Measurements from ENCODE around the gene LIPE.

Gene LIPE

DNA sequence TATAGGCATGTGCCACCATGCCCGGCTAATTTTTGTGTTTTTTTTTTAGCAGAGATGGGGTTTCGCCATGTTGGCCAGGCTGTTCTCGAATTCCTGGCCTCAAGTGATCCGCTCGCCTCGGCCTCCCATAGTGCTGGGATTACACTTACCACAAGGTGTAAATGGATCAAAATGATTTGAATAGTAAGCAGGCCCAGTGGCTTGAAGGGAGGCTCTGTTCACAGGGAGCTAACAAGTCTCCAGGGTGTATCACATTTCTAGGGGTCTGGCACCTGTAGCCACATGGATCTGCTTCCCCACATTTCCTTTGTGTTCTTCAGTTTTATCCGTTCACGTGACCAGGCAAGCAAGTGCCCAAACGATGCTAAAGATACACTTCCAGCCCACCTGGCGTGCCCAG, 23.6 kb downstream of the LIPE start:
- Histone ChIP-seq H4K20me1 (ENCODE audit: control insufficient read depth, insufficient read depth, low read depth, low read length) (no peaks in the 10 kb centered on the region; the same call in 1 of the 2 replicates), H3K27ac (ENCODE audit: low read depth, low read length) (no peak overlapping the region), H3K9me2 (replicated peaks; ENCODE audit: control insufficient read depth, low read length) (no peaks in the 10 kb centered on the region), H3K27me3 (ENCODE audit: control insufficient read depth, low read length) (no peaks in the 10 kb centered on the region), H3K9me3 (ENCODE audit: control insufficient read depth, insufficient read depth, low read length) (no peaks in the 10 kb centered on the region), H3K4me1 (ENCODE audit: control insufficient read depth, low read length) (peaks cover 15% of the 10 kb centered on the region), H3F3A (ENCODE audit: control insufficient read depth, insufficient read depth) (peaks cover 2% of the 10 kb centered on the region; the same call in 1 of the 2 replicates), H3K4me3 (ENCODE audit: low read length) (no peak overlapping the region), H3K36me3 (ENCODE audit: control insufficient read depth, low read length) (peaks cover 43% of the 10 kb centered on the region), H3K4me2 (ENCODE audit: low read length) (no peak overlapping the region), H3K79me2 (ENCODE audit: control insufficient read depth, low read length) (0 out of 2 replicates have a peak, but pooled peaks cover 2% of the 10 kb centered on the region)
- no peak for TF ChIP-seq EZH2phosphoT487 (IDR thresholded peaks at IDR 0.05; ENCODE audit: borderline replicate concordance, low read length)
- TF ChIP-seq, protein P1, sequence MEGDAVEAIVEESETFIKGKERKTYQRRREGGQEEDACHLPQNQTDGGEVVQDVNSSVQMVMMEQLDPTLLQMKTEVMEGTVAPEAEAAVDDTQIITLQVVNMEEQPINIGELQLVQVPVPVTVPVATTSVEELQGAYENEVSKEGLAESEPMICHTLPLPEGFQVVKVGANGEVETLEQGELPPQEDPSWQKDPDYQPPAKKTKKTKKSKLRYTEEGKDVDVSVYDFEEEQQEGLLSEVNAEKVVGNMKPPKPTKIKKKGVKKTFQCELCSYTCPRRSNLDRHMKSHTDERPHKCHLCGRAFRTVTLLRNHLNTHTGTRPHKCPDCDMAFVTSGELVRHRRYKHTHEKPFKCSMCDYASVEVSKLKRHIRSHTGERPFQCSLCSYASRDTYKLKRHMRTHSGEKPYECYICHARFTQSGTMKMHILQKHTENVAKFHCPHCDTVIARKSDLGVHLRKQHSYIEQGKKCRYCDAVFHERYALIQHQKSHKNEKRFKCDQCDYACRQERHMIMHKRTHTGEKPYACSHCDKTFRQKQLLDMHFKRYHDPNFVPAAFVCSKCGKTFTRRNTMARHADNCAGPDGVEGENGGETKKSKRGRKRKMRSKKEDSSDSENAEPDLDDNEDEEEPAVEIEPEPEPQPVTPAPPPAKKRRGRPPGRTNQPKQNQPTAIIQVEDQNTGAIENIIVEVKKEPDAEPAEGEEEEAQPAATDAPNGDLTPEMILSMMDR (IDR thresholded peaks at IDR 0.05; ENCODE audit: low read depth, low read length, poor library complexity, severe bottlenecking) = no peak

DNA sequence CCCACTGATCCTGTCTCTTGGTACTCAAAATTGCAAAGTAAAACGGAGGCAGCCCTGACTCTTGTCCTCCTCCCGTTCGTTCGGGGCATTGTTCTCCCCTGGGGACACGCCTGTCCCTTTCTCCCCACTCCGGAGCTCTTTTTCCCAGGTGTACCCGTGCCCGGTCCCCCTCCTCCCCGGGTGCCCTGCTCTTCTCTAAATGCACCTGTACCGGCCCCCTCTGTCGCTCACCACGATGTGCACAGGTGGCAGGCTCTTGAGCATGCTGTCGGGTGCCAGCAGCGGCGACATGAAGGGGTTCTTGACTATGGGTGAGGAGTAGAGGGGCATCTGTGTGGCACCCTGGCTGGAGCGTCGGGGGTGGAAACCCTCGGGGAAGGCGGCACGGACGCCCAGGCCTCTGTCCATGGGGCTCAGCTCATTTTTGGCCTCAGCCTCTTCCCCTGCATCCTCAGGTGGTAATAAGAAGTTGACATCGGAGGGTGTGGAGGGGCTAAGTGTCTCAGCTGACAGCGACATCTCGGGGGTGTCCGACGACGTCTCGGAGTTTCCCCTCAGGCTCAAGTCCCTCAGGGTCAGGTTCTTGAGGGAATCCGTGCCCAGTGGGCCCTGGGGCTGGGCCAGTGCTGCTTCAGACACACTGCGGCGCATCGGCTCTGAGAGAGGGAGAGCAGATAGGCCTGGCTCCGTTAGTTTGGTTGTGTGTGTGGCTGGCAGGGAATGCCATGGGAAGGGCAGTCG, 24.6 kb downstream of the LIPE start:
- Histone ChIP-seq H3K4me1 (ENCODE audit: control insufficient read depth, low read length) (peaks cover 21% of the 10 kb centered on the region), H3K27ac (ENCODE audit: low read depth, low read length) (no peak overlapping the region), H3K36me3 (ENCODE audit: control insufficient read depth, low read length) (peaks cover 34% of the 10 kb centered on the region), H3K4me2 (ENCODE audit: low read length) (peak overlapping the region; percentile 99), H3K9me2 (replicated peaks; ENCODE audit: control insufficient read depth, low read length) (no peaks in the 10 kb centered on the region), H3F3A (ENCODE audit: control insufficient read depth, insufficient read depth) (peaks cover 2% of the 10 kb centered on the region; the same call in 1 of the 2 replicates), H3K27me3 (ENCODE audit: control insufficient read depth, low read length) (no peaks in the 10 kb centered on the region), H3K79me2 (ENCODE audit: control insufficient read depth, low read length) (peaks cover 9% of the 10 kb centered on the region), H3K9me3 (ENCODE audit: control insufficient read depth, insufficient read depth, low read length) (no peaks in the 10 kb centered on the region), H3K4me3 (ENCODE audit: low read length) (peak overlapping the region; percentile 83), H4K20me1 (ENCODE audit: control insufficient read depth, insufficient read depth, low read depth, low read length) (no peaks in the 10 kb centered on the region; the same call in 1 of the 2 replicates)
- TF ChIP-seq EZH2phosphoT487 (IDR thresholded peaks at IDR 0.05; ENCODE audit: borderline replicate concordance, low read length) = no peak
- TF ChIP-seq, protein P1 (IDR thresholded peaks at IDR 0.05; ENCODE audit: low read depth, low read length, poor library complexity, severe bottlenecking) = no peak

DNA sequence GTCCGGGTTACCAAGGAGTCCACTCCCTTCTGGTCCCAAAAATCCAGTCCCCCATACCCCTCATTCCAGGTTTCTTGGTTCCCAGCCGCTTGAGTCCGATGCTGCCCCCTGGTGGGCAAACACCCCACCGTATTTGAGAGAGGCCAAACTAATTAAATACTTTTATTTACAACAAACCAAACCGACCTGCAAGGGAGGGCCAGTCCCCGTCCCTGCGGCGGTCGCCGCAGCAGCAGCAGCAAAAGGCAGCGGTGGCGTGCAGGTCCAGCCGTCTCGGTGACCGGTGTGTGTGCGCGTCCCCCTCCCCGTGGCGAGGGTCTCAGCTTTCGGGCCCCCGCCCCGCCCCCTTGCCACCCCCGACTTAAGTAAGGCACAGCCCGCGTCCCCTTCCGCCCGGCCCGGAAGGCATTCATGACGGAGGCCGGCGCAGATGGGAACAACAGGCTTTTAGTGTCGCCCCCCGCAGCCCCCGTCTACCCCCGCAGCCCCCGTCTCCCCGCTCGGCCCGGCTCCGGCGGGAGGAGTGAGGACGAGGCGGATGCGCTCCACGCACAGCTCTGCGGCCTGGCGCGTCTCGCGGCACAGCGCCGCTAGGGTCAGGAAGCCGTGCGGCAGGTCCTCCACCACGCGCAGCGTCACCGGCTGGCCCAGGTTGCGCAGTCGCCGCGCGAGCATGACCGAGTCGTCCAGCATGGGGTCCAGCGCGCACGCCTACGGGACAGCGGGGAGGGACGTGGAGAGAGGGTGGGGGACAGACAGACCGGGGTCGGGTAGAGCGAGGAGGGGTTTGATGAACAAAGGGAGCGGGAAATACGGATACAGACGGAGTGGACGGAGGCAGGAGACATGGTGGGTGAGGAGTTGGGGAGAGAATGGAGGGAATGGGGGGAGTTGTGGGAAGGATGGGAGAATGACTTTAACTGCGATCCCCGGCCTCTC, 25.6 kb downstream of the LIPE start:
- H3K9me3 ChIP-seq (ENCODE audit: control insufficient read depth, insufficient read depth, low read length) = no peaks in the 10 kb centered on the region
- H3K4me3 ChIP-seq (ENCODE audit: low read length) = peak overlapping the region; percentile 83
- H3K36me3 ChIP-seq (ENCODE audit: control insufficient read depth, low read length) = peaks cover 25% of the 10 kb centered on the region
- peaks cover 2% of the 10 kb centered on the region; the same call in 1 of the 2 replicates for H3F3A ChIP-seq (ENCODE audit: control insufficient read depth, insufficient read depth)
- H3K4me1 ChIP-seq (ENCODE audit: control insufficient read depth, low read length) = peaks cover 23% of the 10 kb centered on the region
- no peak overlapping the region; the same call in 1 of the 2 replicates for H3K27ac ChIP-seq (ENCODE audit: low read depth, low read length)
- H4K20me1 ChIP-seq (ENCODE audit: control insufficient read depth, insufficient read depth, low read depth, low read length) = no peaks in the 10 kb centered on the region; the same call in 1 of the 2 replicates
- TF ChIP-seq EZH2phosphoT487 (IDR thresholded peaks at IDR 0.05; ENCODE audit: borderline replicate concordance, low read length) = no peak
- TF ChIP-seq, protein P1 (IDR thresholded peaks at IDR 0.05; ENCODE audit: low read depth, low read length, poor library complexity, severe bottlenecking) = peak; percentile 88
- H3K9me2 ChIP-seq (replicated peaks; ENCODE audit: control insufficient read depth, low read length) = no peaks in the 10 kb centered on the region
- peaks cover 15% of the 10 kb centered on the region for H3K79me2 ChIP-seq (ENCODE audit: control insufficient read depth, low read length)
- H3K4me2 ChIP-seq (ENCODE audit: low read length) = peak overlapping the region; percentile 99
- no peaks in the 10 kb centered on the region for H3K27me3 ChIP-seq (ENCODE audit: control insufficient read depth, low read length)
